ENCODE measurements around the gene C1orf116.

GRCh38 chr1:206985162-206985749 is 47.3 kb downstream of the C1orf116 start:
- TF ChIP-seq CTCF (IDR thresholded peaks at IDR 0.05; ENCODE audit: insufficient read depth, low read length) (no peak), REST (IDR thresholded peaks at IDR 0.05; ENCODE audit: insufficient replicate concordance, low read depth) (no peak), GABPA (IDR thresholded peaks at IDR 0.05; ENCODE audit: low read depth) (no peak), POLR2AphosphoS5 (IDR thresholded peaks at IDR 0.05; ENCODE audit: low read depth) (no peak), SPI1 (IDR thresholded peaks at IDR 0.05; ENCODE audit: borderline replicate concordance, low read depth) (no peak)
